ENCODE results near the gene HOXA7. TPM values are rescaled to one million over a fixed set of nuclear protein-coding genes. Genes with fewer than 3 reads are reported as not detected.

The HOXA7 gene
- total RNA-seq, 1 donor from 2014 or later = 34.2 TPM

GRCh38 chr7:27186668-27187474 lies 30.4 kb upstream of the HOXA7 start:
- peaks cover 5% of the 10 kb centered on the region for H3K27me3 ChIP-seq (ENCODE audit: control insufficient read depth, insufficient read depth, low read length)
- peak overlapping the region; percentile 78 for H3K4me3 ChIP-seq (ENCODE audit: low read depth, low read length)
- H3K36me3 ChIP-seq (ENCODE audit: control insufficient read depth, insufficient read depth, low read length) = no peaks in the 10 kb centered on the region
- DNase-seq (ENCODE audit: low read depth) = no peak
- TF ChIP-seq, protein P1, sequence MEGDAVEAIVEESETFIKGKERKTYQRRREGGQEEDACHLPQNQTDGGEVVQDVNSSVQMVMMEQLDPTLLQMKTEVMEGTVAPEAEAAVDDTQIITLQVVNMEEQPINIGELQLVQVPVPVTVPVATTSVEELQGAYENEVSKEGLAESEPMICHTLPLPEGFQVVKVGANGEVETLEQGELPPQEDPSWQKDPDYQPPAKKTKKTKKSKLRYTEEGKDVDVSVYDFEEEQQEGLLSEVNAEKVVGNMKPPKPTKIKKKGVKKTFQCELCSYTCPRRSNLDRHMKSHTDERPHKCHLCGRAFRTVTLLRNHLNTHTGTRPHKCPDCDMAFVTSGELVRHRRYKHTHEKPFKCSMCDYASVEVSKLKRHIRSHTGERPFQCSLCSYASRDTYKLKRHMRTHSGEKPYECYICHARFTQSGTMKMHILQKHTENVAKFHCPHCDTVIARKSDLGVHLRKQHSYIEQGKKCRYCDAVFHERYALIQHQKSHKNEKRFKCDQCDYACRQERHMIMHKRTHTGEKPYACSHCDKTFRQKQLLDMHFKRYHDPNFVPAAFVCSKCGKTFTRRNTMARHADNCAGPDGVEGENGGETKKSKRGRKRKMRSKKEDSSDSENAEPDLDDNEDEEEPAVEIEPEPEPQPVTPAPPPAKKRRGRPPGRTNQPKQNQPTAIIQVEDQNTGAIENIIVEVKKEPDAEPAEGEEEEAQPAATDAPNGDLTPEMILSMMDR (IDR thresholded peaks at IDR 0.05; ENCODE audit: insufficient read depth, low read length, poor library complexity, severe bottlenecking) = no peak

GRCh38 chr7:27185854-27186667 lies 29.6 kb upstream of the HOXA7 start:
- no peaks in the 10 kb centered on the region for H3K36me3 ChIP-seq (ENCODE audit: control insufficient read depth, insufficient read depth, low read length)
- peak overlapping the region; percentile 78 for H3K4me3 ChIP-seq (ENCODE audit: low read depth, low read length)
- DNase-seq (ENCODE audit: low read depth) = no peak
- no peaks in the 10 kb centered on the region for H3K27me3 ChIP-seq (ENCODE audit: control insufficient read depth, insufficient read depth, low read length)
- TF ChIP-seq, protein P1 (IDR thresholded peaks at IDR 0.05; ENCODE audit: insufficient read depth, low read length, poor library complexity, severe bottlenecking) = no peak

DNA sequence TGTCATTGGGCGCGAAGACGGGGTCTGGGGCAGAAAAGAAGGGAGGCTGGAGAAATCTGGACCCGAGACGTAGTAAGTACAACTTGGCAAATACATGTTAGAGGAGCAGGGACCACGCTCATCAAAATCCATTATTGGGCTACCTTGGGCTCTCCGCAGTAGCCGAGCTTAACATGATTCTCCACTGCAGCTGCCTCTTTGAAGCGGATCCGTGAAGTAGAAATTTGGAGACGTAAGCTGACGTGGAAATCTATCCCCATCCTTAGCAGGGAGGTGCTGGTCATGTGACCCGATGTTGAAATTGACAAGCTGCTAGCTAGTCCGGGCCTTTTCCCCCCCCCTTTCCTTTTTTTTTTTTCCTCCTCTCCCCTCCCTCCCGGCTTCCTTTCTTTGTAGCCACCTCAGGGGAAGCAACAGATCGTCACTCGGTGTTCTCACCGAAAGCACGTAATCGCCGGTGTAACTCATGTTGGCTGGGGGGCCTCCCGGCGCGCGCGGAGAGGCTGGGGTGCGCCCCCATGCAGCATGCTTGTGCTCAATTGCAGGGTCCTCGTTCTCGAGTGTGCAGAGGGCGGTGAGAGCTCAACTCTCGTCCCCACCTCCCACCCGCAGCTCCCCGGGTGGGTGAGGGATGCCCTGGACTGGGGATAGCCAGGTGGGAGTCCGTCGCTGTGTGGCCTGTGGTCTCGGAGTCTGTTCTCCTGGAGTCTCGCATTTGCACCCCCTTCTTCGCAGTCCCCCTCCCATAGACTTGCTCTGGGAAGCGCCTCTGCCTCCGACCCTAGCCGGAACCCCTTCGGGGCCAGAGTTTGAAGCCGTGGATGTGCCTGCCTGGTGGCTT lies 28.8 kb upstream of the HOXA7 start, which contains the start of gene HOXA11:
Gene HOXA11, minus strand, starts transcription at position 220 of the 841 bp plus-strand sequence. Its CDS starts 88 bp downstream, at position 132.
- TF ChIP-seq, protein P1 (IDR thresholded peaks at IDR 0.05; ENCODE audit: insufficient read depth, low read length, poor library complexity, severe bottlenecking) = no peak
- peak; percentile 95 for DNase-seq (ENCODE audit: low read depth)
- Histone ChIP-seq H3K36me3 (ENCODE audit: control insufficient read depth, insufficient read depth, low read length) (no peaks in the 10 kb centered on the region), H3K4me3 (ENCODE audit: low read depth, low read length) (peak within 1 kb of the TSS; percentile 78), H3K27me3 (ENCODE audit: control insufficient read depth, insufficient read depth, low read length) (no peaks in the 10 kb centered on the region)

DNA sequence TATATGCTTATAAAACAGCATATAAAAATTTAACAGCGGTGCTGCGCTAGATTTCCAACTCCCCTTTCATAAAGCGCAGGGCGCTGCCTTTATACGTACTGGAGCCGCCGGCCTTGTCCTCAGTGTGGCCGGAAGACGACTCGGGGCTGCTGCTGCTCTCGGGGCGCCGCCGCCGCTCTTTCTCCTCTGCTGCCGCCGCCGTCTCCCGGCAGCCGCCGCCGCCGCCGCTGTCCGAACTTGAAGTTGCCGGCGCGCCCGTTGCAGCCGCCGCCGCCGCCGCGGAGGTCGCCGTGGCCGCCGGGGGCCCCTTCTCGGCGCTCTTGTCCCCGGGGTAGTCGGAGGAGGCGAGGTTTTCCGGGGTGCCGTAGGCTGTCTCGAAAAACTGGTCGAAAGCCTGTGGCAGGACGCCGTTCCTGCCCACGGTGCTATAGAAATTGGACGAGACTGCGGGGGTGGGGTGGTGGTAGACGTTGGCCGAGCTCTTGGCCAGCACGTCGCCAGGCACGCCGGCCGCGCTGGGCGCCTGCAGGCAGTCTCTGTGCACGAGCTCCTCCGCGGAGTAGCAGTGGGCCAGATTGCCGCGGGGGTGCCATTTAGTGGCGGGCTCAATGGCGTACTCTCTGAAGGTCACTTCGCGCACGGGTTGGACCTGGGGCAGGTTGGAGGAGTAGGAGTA lies 28.0 kb upstream of the HOXA7 start:
- H3K4me3 ChIP-seq (ENCODE audit: low read depth, low read length) = peak overlapping the region; percentile 78
- H3K27me3 ChIP-seq (ENCODE audit: control insufficient read depth, insufficient read depth, low read length) = no peaks in the 10 kb centered on the region
- TF ChIP-seq, protein P1 (IDR thresholded peaks at IDR 0.05; ENCODE audit: insufficient read depth, low read length, poor library complexity, severe bottlenecking) = no peak
- H3K36me3 ChIP-seq (ENCODE audit: control insufficient read depth, insufficient read depth, low read length) = no peaks in the 10 kb centered on the region
- no peak for DNase-seq (ENCODE audit: low read depth)

DNA sequence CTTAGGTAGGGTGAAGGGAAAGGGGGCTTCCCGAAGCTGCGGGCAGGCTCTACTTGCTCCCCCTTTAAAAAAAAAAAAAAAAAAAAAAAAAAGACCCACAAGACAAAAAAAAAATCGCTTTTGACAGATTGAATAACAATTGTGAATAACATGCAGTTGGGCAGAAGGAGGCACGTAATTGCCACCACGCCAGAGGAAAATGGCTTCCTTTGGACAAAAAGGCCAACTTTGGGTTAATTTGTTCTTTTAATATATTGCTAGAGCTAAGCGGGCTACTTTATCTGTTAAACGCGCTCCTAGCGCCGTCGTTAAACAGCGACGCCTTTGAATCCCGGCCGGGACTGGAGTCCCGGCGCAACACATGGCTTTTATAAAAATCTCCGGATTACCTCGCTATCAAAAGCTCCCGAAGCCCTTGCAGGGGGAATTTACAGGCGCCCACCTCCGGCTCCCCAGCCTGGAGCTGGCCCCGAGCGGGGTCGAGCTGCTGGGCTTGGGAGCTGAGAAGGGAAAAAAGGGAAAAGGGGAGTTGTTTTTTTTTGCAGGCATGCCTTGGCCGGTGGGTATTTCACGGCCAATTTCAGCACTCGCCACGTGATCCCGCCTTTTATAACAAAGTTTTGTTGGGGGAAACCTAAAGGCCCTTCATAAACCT lies 27.3 kb upstream of the HOXA7 start:
- H3K36me3 ChIP-seq (ENCODE audit: control insufficient read depth, insufficient read depth, low read length) = no peaks in the 10 kb centered on the region
- TF ChIP-seq, protein P1 (IDR thresholded peaks at IDR 0.05; ENCODE audit: insufficient read depth, low read length, poor library complexity, severe bottlenecking) = no peak
- no peaks in the 10 kb centered on the region for H3K27me3 ChIP-seq (ENCODE audit: control insufficient read depth, insufficient read depth, low read length)
- peak overlapping the region; percentile 78 for H3K4me3 ChIP-seq (ENCODE audit: low read depth, low read length)
- DNase-seq (ENCODE audit: low read depth) = no peak
